ENCODE measurements around the gene DZIP1. TPM values are rescaled to one million over a fixed set of nuclear protein-coding genes. Genes with fewer than 3 reads are reported as not detected.

The DZIP1 gene
- total RNA-seq, 1 donor from 2014 or later, result 12.7 TPM

DNA sequence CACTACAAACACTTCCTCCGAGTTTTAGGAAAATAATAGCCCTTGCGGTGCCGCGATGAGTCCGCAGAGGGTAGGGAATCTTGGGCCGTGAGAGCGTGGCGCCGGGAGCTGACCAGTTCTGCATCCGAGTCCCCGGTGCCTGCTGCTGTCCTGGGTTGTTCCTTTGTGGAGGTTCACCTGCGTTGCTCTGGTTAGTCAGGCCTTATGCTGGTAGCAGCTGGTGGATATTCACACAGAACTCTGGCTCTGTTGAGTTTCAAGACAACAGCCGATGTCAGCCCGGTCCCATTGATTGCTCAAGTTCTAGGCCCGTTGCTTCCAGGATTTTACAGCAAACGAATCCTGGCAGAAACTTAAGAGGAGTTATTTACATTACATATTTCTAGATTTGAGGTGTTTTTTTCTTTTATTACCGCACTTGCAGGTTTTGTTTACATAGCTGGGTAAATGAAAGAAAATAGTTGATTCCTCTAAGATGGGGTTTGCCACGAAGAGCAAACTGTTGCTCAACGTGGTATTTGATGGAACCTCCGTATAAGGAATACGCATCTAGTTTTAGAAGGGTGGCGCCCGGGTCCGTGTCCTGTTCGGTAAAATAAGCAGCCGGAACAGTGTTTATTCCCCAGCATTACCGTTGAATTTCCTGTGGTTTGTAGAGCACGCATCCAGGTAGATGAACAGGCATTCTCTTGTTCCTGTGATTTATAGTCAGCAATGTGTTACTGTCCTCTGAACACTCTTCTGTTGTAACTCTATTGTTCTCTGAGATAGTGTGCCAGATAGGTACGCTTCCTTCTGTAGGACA, 90.7 kb downstream of the DZIP1 start:
- no peaks in the 10 kb centered on the region for H3K36me3 ChIP-seq
- no peaks in the 10 kb centered on the region for H3K9me3 ChIP-seq
- no peak for DNase-seq (ENCODE audit: low spot score in 2 of 2)
- no peak overlapping the region for H3K27ac ChIP-seq
- intact Hi-C loops (cut with DNase I), result no loop called here
- no peak overlapping the region for H3K4me3 ChIP-seq
- H3K27me3 ChIP-seq, result no peaks in the 10 kb centered on the region
- H3K4me1 ChIP-seq, result no peaks in the 10 kb centered on the region
- no peak for TF ChIP-seq CTCF (IDR thresholded peaks at IDR 0.05)

GRCh38 chr13:95552539-95553441, 91.7 kb downstream of the DZIP1 start, which contains the start of gene CLDN10:
CLDN10 (plus strand) TSS chr13:95552720; CDS start chr13:95552754, 34 bp downstream.
- Histone ChIP-seq H3K9me3 (no peaks in the 10 kb centered on the region), H3K27me3 (no peaks in the 10 kb centered on the region), H3K27ac (no peak within 1 kb of the TSS), H3K4me3 (peak within 1 kb of the TSS in 1 of 2 donors; percentile 4), H3K4me1 (no peaks in the 10 kb centered on the region), H3K36me3 (no peaks in the 10 kb centered on the region)
- intact Hi-C loops (cut with DNase I), result no loop called here
- no peak for DNase-seq (ENCODE audit: low spot score in 2 of 2)
- no peak for TF ChIP-seq CTCF (IDR thresholded peaks at IDR 0.05)

DNA sequence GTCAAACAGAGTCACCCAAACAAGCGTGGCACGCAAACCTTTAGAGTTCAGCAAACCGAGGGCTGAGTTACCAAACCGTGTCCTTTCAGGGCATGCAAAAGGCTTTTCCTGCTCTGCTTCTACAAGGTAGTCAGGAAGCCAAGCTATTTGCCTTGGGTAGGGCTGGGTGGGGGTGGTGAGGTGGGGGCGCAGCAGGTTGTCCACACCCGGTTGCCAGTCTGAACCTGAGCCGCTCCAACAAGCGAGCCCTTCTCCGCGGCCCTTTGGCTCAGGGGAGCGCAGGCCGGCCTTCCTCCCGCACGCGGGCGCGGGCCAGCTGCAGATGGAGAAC, 92.3 kb downstream of the DZIP1 start:
- TF ChIP-seq CTCF (IDR thresholded peaks at IDR 0.05), result no peak
- intact Hi-C loops (cut with DNase I), result no loop called here
- no peaks in the 10 kb centered on the region for H3K27me3 ChIP-seq

DNA sequence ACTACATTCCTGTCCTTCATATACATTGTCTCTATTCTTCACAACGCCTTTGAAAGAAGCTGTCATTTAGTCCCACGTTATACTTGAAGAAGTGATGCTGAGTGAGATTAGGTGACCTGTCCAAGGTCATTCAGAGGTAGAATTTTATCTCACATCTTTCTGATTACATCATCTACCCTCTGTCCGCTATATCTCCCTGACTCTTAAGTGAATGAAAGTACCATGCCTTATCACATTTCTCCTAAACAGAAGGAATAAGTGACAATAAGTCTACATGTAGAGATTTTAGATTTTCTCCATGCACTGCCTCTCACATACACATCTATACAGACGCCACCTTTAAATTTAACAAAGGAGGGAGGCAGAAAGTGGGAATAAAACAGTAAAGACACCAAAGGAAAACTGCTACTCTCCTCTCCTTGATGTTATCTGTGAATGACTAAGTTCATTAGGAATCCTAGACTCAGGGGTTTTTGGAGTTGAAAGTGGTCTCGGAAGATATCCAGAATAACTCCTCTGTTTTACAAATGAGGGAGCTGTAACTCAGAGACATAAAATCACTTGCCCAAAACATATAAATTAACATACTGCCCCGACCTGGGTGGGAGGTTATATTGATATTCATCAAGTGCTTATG, 96.9 kb downstream of the DZIP1 start:
- DNase-seq (ENCODE audit: low spot score in 2 of 2), result no peak
- H3K36me3 ChIP-seq, result no peaks in the 10 kb centered on the region
- no peaks in the 10 kb centered on the region for H3K4me1 ChIP-seq
- intact Hi-C loops (cut with DNase I), result no loop called here
- H3K9me3 ChIP-seq, result no peaks in the 10 kb centered on the region
- TF ChIP-seq CTCF (IDR thresholded peaks at IDR 0.05), result no peak
- no peak overlapping the region for H3K27ac ChIP-seq
- no peak overlapping the region for H3K4me3 ChIP-seq
- no peaks in the 10 kb centered on the region for H3K27me3 ChIP-seq

More for the DNA sequence above, 92.3 kb downstream of the DZIP1 start:
- H3K9me3 ChIP-seq, result no peaks in the 10 kb centered on the region
- no peak overlapping the region for H3K27ac ChIP-seq
- no peaks in the 10 kb centered on the region for H3K36me3 ChIP-seq
- no peaks in the 10 kb centered on the region for H3K4me1 ChIP-seq
- H3K4me3 ChIP-seq, result peak overlapping the region in 1 of 2 donors; percentile 4
- no peak for DNase-seq (ENCODE audit: low spot score in 2 of 2)

GRCh38 chr13:95546919-95547318, 97.6 kb downstream of the DZIP1 start:
- no peak for TF ChIP-seq CTCF (IDR thresholded peaks at IDR 0.05)
- no peaks in the 10 kb centered on the region for H3K9me3 ChIP-seq
- H3K4me1 ChIP-seq, result no peaks in the 10 kb centered on the region
- H3K27me3 ChIP-seq, result no peaks in the 10 kb centered on the region
- H3K4me3 ChIP-seq, result no peak overlapping the region
- intact Hi-C loops (cut with DNase I), result no loop called here
- no peaks in the 10 kb centered on the region for H3K36me3 ChIP-seq
- no peak overlapping the region for H3K27ac ChIP-seq
- DNase-seq (ENCODE audit: low spot score in 2 of 2), result no peak

All from ascending aorta (tissue), 2 donors.